ENCODE results near the gene GNAT1.

GNAT1 gene

GRCh38 chr3:50163572-50164455, 27.6 kb upstream of the GNAT1 start:
- peak; percentile 53 for DNase-seq

DNA sequence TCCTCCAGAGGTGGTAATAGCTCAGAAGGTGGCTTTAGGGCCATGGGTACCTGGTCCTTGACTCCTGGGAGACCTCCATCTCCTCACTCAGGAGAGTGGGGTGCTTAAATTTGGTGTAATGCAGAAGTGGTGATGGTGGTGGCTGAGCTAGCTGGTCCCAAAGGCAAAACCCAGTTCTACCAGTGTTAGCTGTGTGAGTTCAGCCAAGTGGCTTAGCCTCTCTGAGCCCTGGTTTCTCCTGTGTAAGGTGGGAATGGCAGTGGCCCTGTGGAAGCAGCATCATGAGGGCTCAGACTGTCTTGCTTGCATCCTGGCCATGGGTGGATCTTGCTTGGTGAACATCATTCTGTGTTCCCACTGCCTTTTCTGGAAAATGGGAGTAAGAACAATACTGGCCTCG, 26.9 kb upstream of the GNAT1 start:
- DNase-seq, result no peak

DNA sequence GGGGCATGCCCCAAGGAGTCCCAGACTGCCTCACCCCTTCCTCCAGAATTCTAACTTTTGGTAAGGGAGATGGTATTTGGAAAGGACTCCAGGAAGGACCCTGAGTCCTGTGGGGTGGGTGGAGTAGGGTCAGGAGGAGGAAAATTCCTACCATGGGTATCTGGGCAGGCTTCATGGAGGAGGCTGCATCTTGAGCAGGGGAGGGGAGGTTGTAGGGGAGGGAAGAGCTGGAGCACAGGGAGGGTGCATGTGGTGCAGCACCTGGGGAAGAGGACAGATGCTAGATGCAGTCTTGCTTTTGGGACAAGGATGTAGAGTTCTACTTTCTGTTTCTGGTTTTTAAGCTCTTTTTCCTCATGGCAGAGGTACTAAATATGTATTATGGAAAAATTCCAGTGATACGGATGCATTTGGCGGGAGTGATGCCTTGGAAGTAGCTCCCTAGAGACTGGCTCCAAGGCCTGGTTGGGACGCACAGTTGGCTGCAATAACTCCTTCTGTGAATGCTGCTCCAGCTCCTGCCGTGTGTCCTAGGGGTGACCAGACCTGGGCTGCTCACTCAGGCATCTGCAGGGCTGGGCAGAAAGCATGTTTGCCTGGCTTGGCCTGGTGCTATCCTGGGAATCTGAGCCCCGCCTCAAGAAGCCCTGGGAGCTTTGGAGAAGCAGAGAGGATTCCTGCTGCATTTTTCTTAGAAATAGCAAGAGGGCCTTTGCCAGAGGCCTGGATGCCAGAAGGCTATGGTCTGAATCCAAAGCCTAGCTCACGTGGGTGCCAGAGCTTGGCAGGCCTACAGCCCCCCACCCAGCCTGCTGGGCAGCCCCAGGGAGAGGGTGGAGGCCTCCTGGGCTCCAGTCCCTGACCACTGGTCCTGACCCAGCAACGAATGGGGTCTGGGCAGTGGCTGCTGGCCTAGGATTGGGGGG, 26.2 kb upstream of the GNAT1 start:
- peak; percentile 45 for DNase-seq

DNA sequence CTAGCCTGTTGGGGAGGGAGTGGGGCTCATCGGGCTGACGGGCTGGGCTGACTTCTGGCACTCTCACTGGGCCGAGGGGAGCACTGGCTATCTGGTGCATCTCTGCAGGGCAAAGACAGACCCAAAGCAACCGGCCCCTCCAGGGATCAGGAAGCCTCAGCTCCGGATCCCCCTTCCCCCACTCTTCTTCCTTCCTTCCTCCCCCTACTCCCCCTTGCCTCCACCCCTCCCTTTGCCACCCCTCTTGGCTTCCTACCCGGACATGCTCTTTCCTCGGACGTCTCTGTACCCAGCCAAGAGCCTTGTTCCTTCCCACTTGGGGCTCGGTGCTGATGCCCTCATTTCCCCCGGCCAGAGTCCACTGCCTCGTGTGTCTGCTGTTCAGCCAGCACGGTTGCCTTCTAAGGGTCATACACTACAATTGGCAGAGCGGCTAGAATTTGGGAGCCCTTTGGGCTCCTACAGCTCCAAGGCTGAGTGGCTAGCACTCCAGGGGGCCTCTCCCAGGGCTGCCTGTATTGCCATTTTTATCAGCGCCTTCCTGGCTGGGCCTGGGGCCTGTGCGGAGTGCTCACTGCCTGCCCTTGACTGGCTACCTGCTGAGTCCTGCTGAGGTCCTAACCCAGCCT, 25.4 kb upstream of the GNAT1 start:
- peak; percentile 37 for DNase-seq

- DNase-seq, result peak; percentile 72
These were observed 24.8 kb upstream of the GNAT1 start for GRCh38 chr3:50166620-50167019.

DNA sequence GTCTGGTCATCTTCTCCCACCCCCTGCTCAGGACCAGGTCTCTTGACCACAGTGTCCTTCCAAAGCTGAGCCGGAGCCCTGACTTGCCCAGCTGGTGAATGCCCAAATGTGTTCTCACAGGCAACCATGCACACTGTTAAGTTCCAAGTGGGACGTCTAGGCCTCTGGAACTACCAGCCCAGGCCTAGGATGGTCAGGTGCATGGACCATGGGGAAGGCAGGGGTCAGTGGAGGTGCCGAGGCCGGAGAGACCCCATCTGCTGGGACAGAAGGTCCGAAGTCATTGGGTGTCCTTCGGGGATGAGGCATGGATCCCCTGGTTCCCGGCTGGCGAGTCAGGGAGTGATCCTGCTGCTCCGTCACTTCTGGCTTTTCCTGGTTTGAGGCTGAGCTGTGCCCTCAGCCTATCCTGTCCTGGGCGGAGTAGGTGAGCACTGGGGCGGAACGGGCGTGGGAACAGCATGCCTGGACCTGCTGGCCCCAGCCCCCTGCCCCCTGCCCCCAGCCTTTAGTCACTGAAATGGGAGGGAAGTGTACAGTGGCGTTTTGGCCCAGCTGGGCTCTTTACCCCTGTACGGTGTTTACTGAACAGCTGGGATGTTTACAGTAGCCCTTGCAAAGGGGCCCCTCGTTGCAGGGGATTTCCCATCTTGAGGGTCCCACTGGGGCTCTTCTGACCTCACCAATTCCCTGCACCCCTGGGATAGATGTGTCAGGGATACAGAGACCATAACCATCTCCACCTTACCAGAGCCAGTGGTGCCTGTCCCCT, 24.2 kb upstream of the GNAT1 start:
- DNase-seq, result peak; percentile 35

- DNase-seq, result no peak
These were observed 23.6 kb upstream of the GNAT1 start for GRCh38 chr3:50167841-50168209.

GRCh38 chr3:50168388-50168787, 23.0 kb upstream of the GNAT1 start:
- no peak for DNase-seq

- no peak for DNase-seq
These were observed 22.6 kb upstream of the GNAT1 start for GRCh38 chr3:50168791-50169190.

GRCh38 chr3:50169232-50169832, 22.1 kb upstream of the GNAT1 start:
- no peak for DNase-seq

GRCh38 chr3:50169858-50170257, 21.6 kb upstream of the GNAT1 start:
- DNase-seq, result no peak

GRCh38 chr3:50170689-50171088, 20.7 kb upstream of the GNAT1 start:
- no peak for DNase-seq

GRCh38 chr3:50171540-50172301, 19.7 kb upstream of the GNAT1 start:
- no peak for DNase-seq

GRCh38 chr3:50172626-50173220, 18.7 kb upstream of the GNAT1 start:
- no peak for DNase-seq

GRCh38 chr3:50173685-50174516, 17.5 kb upstream of the GNAT1 start:
- no peak for DNase-seq

- DNase-seq, result no peak
These were observed 16.9 kb upstream of the GNAT1 start for GRCh38 chr3:50174517-50174895.

GRCh38 chr3:50174947-50175524, 16.4 kb upstream of the GNAT1 start:
- DNase-seq, result no peak

DNA sequence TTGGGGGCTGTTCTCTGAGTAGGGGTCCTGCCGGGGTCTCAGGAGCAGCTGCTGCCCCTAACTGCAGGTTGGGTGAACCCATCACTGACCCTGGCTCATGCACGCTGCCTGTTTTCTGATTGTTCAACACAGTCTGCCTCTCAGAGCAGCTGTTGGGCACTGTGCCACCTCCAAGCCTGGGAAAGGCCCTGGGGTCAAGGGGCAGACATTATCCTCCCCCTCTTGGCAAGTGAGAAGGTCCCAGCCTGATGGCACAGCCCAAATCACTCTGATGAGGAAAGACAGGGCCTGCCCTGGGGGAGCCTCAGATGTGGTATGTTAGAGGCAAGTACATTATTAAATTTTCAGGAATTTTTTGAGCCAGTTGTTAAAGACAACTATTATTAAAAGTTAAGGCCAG, 14.1 kb upstream of the GNAT1 start:
- no peak for DNase-seq

DNA sequence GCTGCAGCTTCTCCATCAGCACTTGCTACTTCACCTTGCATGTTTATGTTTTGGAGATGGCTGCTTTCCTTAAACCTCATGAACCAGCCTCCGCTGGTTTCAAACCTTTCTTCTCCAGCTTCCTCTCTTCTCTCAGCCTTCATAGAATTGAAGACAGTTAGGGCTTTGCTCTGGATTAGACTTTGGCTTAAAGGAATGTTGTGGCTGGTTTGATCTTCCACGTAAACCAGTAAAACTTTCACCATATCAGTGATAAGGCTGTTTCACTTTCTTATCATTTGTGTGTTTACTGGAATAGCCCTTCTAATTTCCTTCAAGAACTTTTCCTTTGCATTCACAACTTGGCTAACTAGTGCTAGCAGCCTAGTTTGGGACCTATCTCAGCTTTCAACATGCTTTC, 11.7 kb upstream of the GNAT1 start:
- no peak for DNase-seq

GRCh38 chr3:50181985-50182384, 9.4 kb upstream of the GNAT1 start:
- DNase-seq, result no peak
